ENCODE measurements around the gene RXRA. TPM values are rescaled to one million over a fixed set of nuclear protein-coding genes. Genes with fewer than 3 reads are reported as not detected.

Gene RXRA
- total RNA-seq, 2 donors from 2014 or later, result 68.2 to 72.0 TPM

- no peaks in the 10 kb centered on the region for H3K27me3 ChIP-seq
- H3K4me1 ChIP-seq, result peaks cover 5% of the 10 kb centered on the region
- H3K36me3 ChIP-seq, result no peaks in the 10 kb centered on the region
- no peak for DNase-seq
- intact Hi-C loops (cut with DNase I), result no loop called here
- H3K9ac ChIP-seq (ENCODE audit: low read depth in 2 of 2, low read length in 2 of 2), result no peak overlapping the region
- H3K4me3 ChIP-seq, result no peak overlapping the region
- TF ChIP-seq CTCF (IDR thresholded peaks at IDR 0.05), result no peak
- no peaks in the 10 kb centered on the region for H3K9me3 ChIP-seq
- no peak overlapping the region for H3K27ac ChIP-seq
Measured at GRCh38 chr9:134318941-134319305, 7.3 kb upstream of the RXRA start.

GRCh38 chr9:134319306-134320125 lies 6.7 kb upstream of the RXRA start:
- no peak for DNase-seq
- intact Hi-C loops (cut with DNase I), result loop anchor here (5.0 kb wide), 1 partner anchor 108 kb away; no protein-coding TSS in a partner anchor
- TF ChIP-seq CTCF (IDR thresholded peaks at IDR 0.05), result no peak

GRCh38 chr9:134320126-134320867 lies 6.0 kb upstream of the RXRA start:
- Histone ChIP-seq H3K27ac (no peak overlapping the region), H3K9ac (ENCODE audit: low read depth in 2 of 2, low read length in 2 of 2) (no peak overlapping the region), H3K4me3 (no peak overlapping the region), H3K9me3 (no peaks in the 10 kb centered on the region), H3K36me3 (no peaks in the 10 kb centered on the region), H3K4me1 (peaks cover 14% of the 10 kb centered on the region), H3K27me3 (no peaks in the 10 kb centered on the region)
- no peak for DNase-seq
- intact Hi-C loops (cut with DNase I), result loop anchor here (5.0 kb wide), 1 partner anchor 107 kb away; no protein-coding TSS in a partner anchor
- no peak for TF ChIP-seq CTCF (IDR thresholded peaks at IDR 0.05)

More at GRCh38 chr9:134319306-134320125, 6.7 kb upstream of the RXRA start:
- H3K4me3 ChIP-seq, result no peak overlapping the region
- H3K27me3 ChIP-seq, result no peaks in the 10 kb centered on the region
- H3K27ac ChIP-seq, result no peak overlapping the region
- H3K9ac ChIP-seq (ENCODE audit: low read depth in 2 of 2, low read length in 2 of 2), result no peak overlapping the region
- H3K9me3 ChIP-seq, result no peaks in the 10 kb centered on the region
- no peaks in the 10 kb centered on the region for H3K36me3 ChIP-seq
- H3K4me1 ChIP-seq, result peaks cover 8% of the 10 kb centered on the region

GRCh38 chr9:134320868-134321471 lies 5.3 kb upstream of the RXRA start:
- intact Hi-C loops (cut with DNase I), result loop anchor here (5.0 kb wide), 1 partner anchor 106 kb away; no protein-coding TSS in a partner anchor
- DNase-seq, result no peak
- H3K27ac ChIP-seq, result no peak overlapping the region
- TF ChIP-seq CTCF (IDR thresholded peaks at IDR 0.05), result no peak
- no peak overlapping the region for H3K9ac ChIP-seq (ENCODE audit: low read depth in 2 of 2, low read length in 2 of 2)
- H3K9me3 ChIP-seq, result no peaks in the 10 kb centered on the region
- H3K4me1 ChIP-seq, result peaks cover 14% of the 10 kb centered on the region
- no peaks in the 10 kb centered on the region for H3K36me3 ChIP-seq
- no peak overlapping the region for H3K4me3 ChIP-seq
- H3K27me3 ChIP-seq, result no peaks in the 10 kb centered on the region

- H3K9ac ChIP-seq (ENCODE audit: low read depth in 2 of 2, low read length in 2 of 2), result no peak overlapping the region
- no peaks in the 10 kb centered on the region for H3K27me3 ChIP-seq
- H3K27ac ChIP-seq, result no peak overlapping the region
- no peak overlapping the region for H3K4me3 ChIP-seq
- intact Hi-C loops (cut with DNase I), result loop anchor here (5.0 kb wide), 1 partner anchor 106 kb away; no protein-coding TSS in a partner anchor
- no peaks in the 10 kb centered on the region for H3K9me3 ChIP-seq
- H3K4me1 ChIP-seq, result peaks cover 14% of the 10 kb centered on the region
- no peak for DNase-seq
- H3K36me3 ChIP-seq, result no peaks in the 10 kb centered on the region
- no peak for TF ChIP-seq CTCF (IDR thresholded peaks at IDR 0.05)
Measured at GRCh38 chr9:134321531-134321930, 4.7 kb upstream of the RXRA start.
